Activated CD4-positive, alpha-beta T cell treated with anti-CD3 and anti-CD28 coated beads, Interleukin-2, amount 10 ng/mL, durations not matched to agents 7 days and 5 days (primary cell): ENCODE data around the gene HAND1. TPM values are rescaled to one million over a fixed set of nuclear protein-coding genes. Genes with fewer than 3 reads are reported as not detected.

Experiments
- CTCF ChIA-PET: fragments of 350-600 bp; sonication (Branson Sonifier 250); formaldehyde crosslinking; loops from one replicate; lab custom pipeline; 2021; ENCODE audit warnings: antibody characterized with exemption; lab: Charles Lee
- POLR2A ChIA-PET: fragments of 350-600 bp; sonication (Branson Sonifier 250); formaldehyde crosslinking; loops from one replicate; lab custom pipeline; 2021; ENCODE audit warnings: antibody characterized with exemption; lab: Charles Lee
- DNase-seq: peaks from one replicate; pipeline ENCODE4 v3.0.0-alpha.2; 2020
- H3K27ac Mint-ChIP-seq: one replicate; pipeline ENCODE4 v1.8.0; 2021; ENCODE audit warnings: mild to moderate bottlenecking, moderate library complexity, mixed read lengths
- H3K27me3 Mint-ChIP-seq: one replicate; pipeline ENCODE4 v1.8.0; 2021; ENCODE audit warnings: mixed read lengths
- H3K36me3 Mint-ChIP-seq: one replicate; pipeline ENCODE4 v1.8.0; 2021; ENCODE audit warnings: low read depth, mixed read lengths
- H3K4me1 Mint-ChIP-seq: one replicate; pipeline ENCODE4 v1.8.0; 2021; ENCODE audit warnings: mixed read lengths
- H3K4me3 Mint-ChIP-seq: one replicate; pipeline ENCODE4 v1.8.0; 2021; ENCODE audit warnings: mild to moderate bottlenecking, moderate library complexity, mixed read lengths
- H3K9me3 Mint-ChIP-seq: one replicate; pipeline ENCODE4 v1.8.0; 2021; ENCODE audit warnings: mixed read lengths
- total RNA-seq, 2 experiments: library from RNA; stranded (reverse); gene quantifications; one replicate each; pipeline ENCODE4 v1.2.3, GENCODE V29; 2021

HAND1 gene
- total RNA-seq, 2 experiments from 2014 or later: not detected

- no peak for DNase-seq
- Mint-ChIP-seq H3K27me3 (no peaks in the 10 kb centered on the region), H3K36me3 (peaks cover 40% of the 10 kb centered on the region), H3K9me3 (no peaks in the 10 kb centered on the region), H3K4me3 (no peak overlapping the region), H3K27ac (no peak overlapping the region), H3K4me1 (no peaks in the 10 kb centered on the region)
- POLR2A ChIA-PET: no interaction called here
- CTCF ChIA-PET: no interaction called here
Observed at GRCh38 chr5:154456540-154456939, 21.5 kb downstream of the HAND1 start.

- ChIA-PET CTCF (no interaction called here), POLR2A (no interaction called here)
- no peak for DNase-seq
- Mint-ChIP-seq H3K9me3 (no peaks in the 10 kb centered on the region), H3K36me3 (peaks cover 45% of the 10 kb centered on the region), H3K27me3 (no peaks in the 10 kb centered on the region), H3K27ac (no peak overlapping the region), H3K4me1 (peaks cover 1% of the 10 kb centered on the region), H3K4me3 (no peak overlapping the region)
Observed at GRCh38 chr5:154455585-154455984, 22.4 kb downstream of the HAND1 start.

DNA sequence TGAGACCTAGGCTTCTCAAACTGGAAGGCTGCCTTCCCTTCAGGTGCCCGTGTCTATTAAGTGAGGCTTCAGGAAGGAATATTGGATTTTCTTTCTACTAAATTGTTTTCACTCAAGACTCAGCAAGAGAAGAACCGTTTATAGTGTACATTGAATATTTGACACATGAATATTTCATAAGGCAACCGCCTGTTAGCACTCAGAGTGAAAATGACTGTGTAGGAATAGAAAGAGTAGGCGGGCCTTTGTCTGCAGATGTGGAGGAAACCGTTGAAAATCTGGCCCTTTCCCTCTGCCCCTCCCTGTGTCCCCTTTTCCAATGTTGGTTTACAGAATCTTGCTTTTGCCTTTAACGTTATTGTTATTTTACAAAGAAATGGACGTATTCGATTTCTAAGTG lies 26.1 kb downstream of the HAND1 start:
- Mint-ChIP-seq H3K9me3 (no peaks in the 10 kb centered on the region), H3K4me3 (no peak overlapping the region), H3K27me3 (no peaks in the 10 kb centered on the region), H3K4me1 (peaks cover 32% of the 10 kb centered on the region), H3K36me3 (peaks cover 49% of the 10 kb centered on the region), H3K27ac (no peak overlapping the region)
- POLR2A ChIA-PET: no interaction called here
- CTCF ChIA-PET: interaction anchor here (0.6 to 1.8 kb wide), 3 partner anchors 11 to 23 kb away, joined by 3 to 4 read pairs (median 3); no protein-coding TSS in a partner anchor
- no peak for DNase-seq

DNA sequence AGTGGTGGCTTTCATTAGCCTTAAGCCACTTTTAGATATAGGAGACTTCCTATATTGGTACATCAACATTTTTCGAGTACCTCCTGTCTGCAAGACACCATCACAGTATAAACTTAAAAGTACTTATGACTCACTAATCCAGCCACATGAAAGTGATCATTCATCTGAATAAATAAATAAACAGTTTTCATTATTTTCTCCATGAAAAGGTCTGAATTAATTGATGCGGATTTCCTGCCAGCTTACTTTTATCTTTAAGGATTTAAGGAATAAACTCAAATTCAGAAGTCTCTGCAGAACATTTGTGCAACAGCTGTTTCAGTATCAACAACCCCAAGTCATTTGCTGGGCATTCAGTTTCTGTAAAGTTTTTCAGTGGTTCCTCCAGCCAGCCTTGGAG lies 28.2 kb downstream of the HAND1 start:
- no peak for DNase-seq
- Mint-ChIP-seq H3K4me1 (peaks cover 39% of the 10 kb centered on the region), H3K4me3 (no peak overlapping the region), H3K27me3 (no peaks in the 10 kb centered on the region), H3K9me3 (no peaks in the 10 kb centered on the region), H3K36me3 (peaks cover 43% of the 10 kb centered on the region), H3K27ac (no peak overlapping the region)
- ChIA-PET CTCF (interaction anchor here (0.8 kb wide), 1 partner anchor 377 kb away, joined by 3 read pairs; no protein-coding TSS in a partner anchor), POLR2A (no interaction called here)

DNA sequence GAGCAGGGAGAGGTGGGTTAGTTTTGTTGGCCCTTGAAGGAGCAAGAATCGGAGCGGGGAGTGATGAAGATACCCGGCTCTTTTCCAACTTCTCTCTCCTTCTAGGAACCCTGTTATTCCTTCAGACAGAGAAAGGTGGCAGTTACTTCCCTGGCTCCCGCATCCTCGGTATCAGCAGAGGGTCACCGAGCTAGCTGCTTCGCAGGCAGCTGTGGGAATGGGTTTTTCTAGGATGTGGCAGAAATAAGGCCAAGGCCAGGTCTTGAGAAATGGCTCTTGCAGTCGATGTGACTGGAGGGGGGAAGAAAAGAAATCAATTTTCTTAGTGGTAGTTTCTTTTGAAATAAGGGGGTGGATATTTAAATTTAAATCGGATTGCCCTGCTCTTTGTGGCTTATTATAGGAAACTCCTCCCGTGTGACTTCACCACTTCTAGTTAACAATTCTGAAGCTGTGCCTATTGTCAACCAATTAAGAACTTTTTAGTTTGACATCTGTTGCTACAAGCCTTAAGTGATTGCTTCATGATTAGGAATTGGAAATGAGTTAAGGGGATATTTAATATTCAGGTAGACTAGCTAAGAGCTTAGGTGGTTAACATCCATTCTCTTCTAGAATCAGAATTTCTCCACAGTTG lies 30.8 kb downstream of the HAND1 start:
- no peak for DNase-seq
- CTCF ChIA-PET: no interaction called here
- Mint-ChIP-seq H3K9me3 (no peaks in the 10 kb centered on the region), H3K27me3 (no peaks in the 10 kb centered on the region), H3K4me1 (peaks cover 54% of the 10 kb centered on the region), H3K4me3 (peak overlapping the region; percentile 88), H3K27ac (peak overlapping the region; percentile 86), H3K36me3 (peaks cover 32% of the 10 kb centered on the region)
- POLR2A ChIA-PET: no interaction called here

GRCh38 chr5:154446195-154447088 lies 31.6 kb downstream of the HAND1 start:
- no peaks in the 10 kb centered on the region for H3K9me3 Mint-ChIP-seq
- no peaks in the 10 kb centered on the region for H3K27me3 Mint-ChIP-seq
- H3K36me3 Mint-ChIP-seq: peaks cover 36% of the 10 kb centered on the region
- DNase-seq: peak; percentile 39
- H3K4me3 Mint-ChIP-seq: peak overlapping the region; percentile 88
- ChIA-PET CTCF (interaction anchor here (0.7 to 0.8 kb wide), 2 partner anchors 17 to 403 kb away, joined by 3 read pairs; no protein-coding TSS in a partner anchor), POLR2A (no interaction called here)
- peak overlapping the region; percentile 86 for H3K27ac Mint-ChIP-seq
- peaks cover 57% of the 10 kb centered on the region for H3K4me1 Mint-ChIP-seq

DNA sequence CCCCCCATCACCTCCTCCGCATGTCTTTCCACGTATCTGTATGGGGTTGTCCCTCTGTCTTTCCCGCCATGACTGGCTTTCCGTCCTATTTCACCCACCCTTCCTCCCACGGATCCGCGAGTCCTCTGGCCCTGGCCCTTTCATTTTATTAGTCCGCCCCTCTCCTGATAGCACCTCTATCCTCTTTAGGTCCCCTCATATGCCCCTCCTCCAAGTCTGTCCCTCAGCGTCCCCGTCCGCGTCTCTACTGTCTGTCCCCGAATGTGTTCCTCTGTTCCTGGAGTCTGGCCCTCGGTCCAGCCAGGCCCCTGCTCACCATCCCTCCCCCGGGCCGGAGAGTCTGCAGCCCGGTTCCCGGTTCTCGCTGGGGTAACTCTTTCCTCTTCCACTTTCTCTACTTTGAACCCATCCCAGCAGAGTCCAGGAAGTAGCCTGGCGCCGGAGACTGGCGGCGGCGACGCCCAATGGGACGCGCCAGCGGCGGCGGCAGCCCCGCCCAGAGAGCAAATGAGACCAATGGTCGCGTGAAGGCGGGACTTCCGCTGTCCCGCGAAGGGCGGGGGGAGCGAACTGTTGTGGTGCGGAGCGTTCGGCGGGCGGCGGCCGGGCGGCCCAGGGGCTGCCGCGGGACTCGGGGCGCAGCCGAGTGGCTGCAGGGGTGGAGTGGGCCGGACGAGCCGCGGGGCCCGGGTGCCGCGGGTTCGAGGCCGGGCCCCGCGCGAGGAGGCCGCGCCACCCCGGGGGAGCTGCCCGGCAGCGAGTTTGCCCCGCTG lies 32.4 kb downstream of the HAND1 start, which contains the start of gene SAP30L:
SAP30L (plus strand) TSS at position 576 of the 773 bp plus-strand sequence. CDS start 608 bp downstream, outside the sequence.
- peak within 1 kb of the TSS; percentile 100 for H3K4me3 Mint-ChIP-seq
- POLR2A ChIA-PET: no interaction called here
- peak within 1 kb of the TSS; percentile 95 for H3K27ac Mint-ChIP-seq
- peak; percentile 94 for DNase-seq
- no peaks in the 10 kb centered on the region for H3K9me3 Mint-ChIP-seq
- peaks cover 40% of the 10 kb centered on the region for H3K36me3 Mint-ChIP-seq
- peaks cover 59% of the 10 kb centered on the region for H3K4me1 Mint-ChIP-seq
- CTCF ChIA-PET: interaction anchor here (0.7 to 0.8 kb wide), 2 partner anchors 18 to 402 kb away, joined by 3 read pairs; no protein-coding TSS in a partner anchor
- no peaks in the 10 kb centered on the region for H3K27me3 Mint-ChIP-seq

DNA sequence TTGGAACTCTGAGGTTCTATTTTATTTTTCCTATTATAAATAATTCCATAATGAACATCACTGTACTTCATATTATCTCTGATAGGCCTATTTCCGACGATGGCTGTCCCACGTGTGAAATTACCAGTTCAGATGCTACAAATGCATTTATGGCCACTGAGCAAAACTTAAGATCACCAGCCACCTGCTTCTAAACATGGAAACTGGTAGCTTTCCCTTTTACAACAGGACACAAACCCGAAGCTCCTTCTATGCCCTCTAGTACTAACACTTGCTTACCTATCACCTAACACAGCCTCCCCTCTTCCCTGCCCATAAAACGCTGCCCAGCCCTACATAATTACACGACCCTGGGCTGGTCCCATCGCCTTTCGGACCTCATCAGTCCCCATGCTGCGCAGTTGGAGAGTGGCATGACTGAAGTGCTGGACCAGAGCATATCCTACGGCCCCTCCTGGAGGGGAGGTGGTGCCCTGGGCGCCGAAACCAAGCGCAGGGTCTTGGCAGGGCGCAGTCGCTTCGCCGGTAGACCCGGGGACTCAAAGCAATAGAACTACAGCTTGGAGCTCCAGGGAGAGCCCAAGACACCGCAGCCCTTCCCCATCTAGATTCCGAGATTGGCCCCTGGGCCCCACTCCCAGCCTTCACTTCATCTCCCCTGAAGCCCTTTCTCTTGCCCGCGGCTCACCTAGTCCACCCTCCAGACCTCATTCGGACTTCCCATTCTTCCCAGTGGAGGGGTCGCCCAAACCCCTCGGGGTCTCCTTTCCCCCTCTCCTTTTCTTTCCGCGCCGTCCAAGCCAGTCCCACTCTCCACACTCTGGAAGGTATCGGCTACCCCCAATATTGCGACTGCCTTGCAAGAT lies 33.2 kb downstream of the HAND1 start:
- peak overlapping the region; percentile 100 for H3K4me3 Mint-ChIP-seq
- H3K27ac Mint-ChIP-seq: peak overlapping the region; percentile 95
- ChIA-PET CTCF (interaction anchor here (1.0 kb wide), 1 partner anchor 27 kb away, joined by 3 read pairs; no protein-coding TSS in a partner anchor), POLR2A (no interaction called here)
- H3K9me3 Mint-ChIP-seq: no peaks in the 10 kb centered on the region
- no peaks in the 10 kb centered on the region for H3K27me3 Mint-ChIP-seq
- peaks cover 40% of the 10 kb centered on the region for H3K36me3 Mint-ChIP-seq
- peaks cover 53% of the 10 kb centered on the region for H3K4me1 Mint-ChIP-seq
- DNase-seq: peak; percentile 12

DNA sequence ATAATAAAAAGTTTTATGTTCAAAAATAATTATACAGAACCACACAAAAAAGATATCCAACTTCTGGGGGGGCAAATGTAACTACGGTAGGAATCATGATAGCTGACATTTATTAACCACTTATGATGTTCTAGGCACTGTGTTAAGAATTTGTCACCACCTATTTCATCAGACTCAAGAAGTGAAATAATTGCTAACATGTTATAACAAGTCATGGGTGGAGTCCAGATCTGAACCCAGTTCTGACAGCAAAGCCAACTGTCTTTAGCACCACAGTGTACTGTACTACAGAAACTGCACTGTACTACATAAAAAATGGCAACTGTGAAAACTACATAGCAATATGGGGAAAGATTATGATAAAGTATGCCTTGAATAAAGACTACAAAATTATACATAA lies 35.2 kb downstream of the HAND1 start:
- peaks cover 52% of the 10 kb centered on the region for H3K36me3 Mint-ChIP-seq
- peaks cover 35% of the 10 kb centered on the region for H3K4me1 Mint-ChIP-seq
- ChIA-PET CTCF (no interaction called here), POLR2A (no interaction called here)
- H3K4me3 Mint-ChIP-seq: no peak overlapping the region
- DNase-seq: no peak
- H3K9me3 Mint-ChIP-seq: no peaks in the 10 kb centered on the region
- no peak overlapping the region for H3K27ac Mint-ChIP-seq
- no peaks in the 10 kb centered on the region for H3K27me3 Mint-ChIP-seq

DNA sequence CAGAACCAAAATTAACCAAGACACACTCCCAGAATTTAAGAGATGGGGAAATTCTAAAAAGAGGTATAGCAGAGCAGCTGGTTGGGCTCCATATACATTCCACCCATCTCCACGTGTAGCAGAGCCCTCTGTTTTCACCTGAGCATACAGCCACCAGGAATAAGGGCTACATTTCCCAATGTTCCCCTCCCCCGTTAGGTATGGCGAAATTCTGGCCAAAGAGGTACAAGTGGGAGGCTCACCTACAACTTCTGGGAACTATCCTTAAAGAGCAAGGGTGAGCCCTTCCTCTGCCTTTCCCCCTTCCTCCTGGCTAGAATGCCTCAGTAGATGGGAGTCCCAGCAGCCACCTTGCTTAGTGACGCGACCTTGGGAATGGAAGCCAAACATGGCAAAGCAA lies 37.5 kb downstream of the HAND1 start:
- H3K36me3 Mint-ChIP-seq: peaks cover 68% of the 10 kb centered on the region
- ChIA-PET POLR2A (no interaction called here), CTCF (interaction anchor here (1.6 kb wide), 1 partner anchor 19 kb away, joined by 3 read pairs; no protein-coding TSS in a partner anchor)
- no peaks in the 10 kb centered on the region for H3K27me3 Mint-ChIP-seq
- DNase-seq: peak; percentile 3
- no peak overlapping the region for H3K27ac Mint-ChIP-seq
- no peak overlapping the region for H3K4me3 Mint-ChIP-seq
- H3K4me1 Mint-ChIP-seq: peaks cover 26% of the 10 kb centered on the region
- H3K9me3 Mint-ChIP-seq: no peaks in the 10 kb centered on the region

DNA sequence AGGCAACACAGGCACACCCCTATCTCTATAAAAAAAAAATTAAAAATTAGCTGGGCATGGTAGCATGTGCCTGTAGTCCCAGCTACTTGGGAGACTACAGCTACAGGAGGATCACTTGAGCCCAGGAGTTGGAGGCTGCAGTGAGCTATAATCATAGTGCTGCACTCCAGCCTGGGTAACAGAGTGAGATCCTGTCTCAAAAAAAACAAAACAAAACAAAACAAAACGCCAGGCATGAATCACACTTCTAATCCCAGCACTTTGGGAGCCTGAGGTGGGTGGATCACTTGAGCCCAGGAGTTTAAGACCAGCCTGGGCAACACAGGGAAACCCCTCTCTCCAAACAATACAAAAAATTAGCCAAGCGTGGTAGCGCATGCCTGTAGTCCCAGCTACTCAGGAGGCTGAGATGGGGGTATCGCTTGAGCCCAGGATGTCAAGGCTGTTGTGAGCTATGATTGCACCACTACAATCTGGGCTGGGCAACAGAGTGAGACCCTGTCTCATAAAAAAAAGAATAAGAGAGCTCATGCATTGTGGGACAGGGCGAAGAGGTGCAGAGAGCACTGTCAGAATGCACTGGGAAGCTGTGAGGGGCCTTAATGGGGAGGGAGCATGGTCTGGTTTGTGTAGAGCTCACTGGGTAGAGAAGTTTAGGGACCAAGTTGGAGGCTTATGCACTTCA lies 40.6 kb downstream of the HAND1 start:
- H3K27me3 Mint-ChIP-seq: no peaks in the 10 kb centered on the region
- peaks cover 71% of the 10 kb centered on the region for H3K36me3 Mint-ChIP-seq
- no peak overlapping the region for H3K4me3 Mint-ChIP-seq
- ChIA-PET POLR2A (no interaction called here), CTCF (interaction anchor here (0.7 to 1.1 kb wide), 2 partner anchors 15 to 374 kb away, joined by 3 to 6 read pairs; no protein-coding TSS in a partner anchor)
- no peak overlapping the region for H3K27ac Mint-ChIP-seq
- H3K4me1 Mint-ChIP-seq: peaks cover 8% of the 10 kb centered on the region
- no peaks in the 10 kb centered on the region for H3K9me3 Mint-ChIP-seq
- peak; percentile 0 for DNase-seq
